Neural cell (in vitro differentiated cells): ENCODE measurements around the gene SEMG2. TPM values are rescaled to one million over a fixed set of nuclear protein-coding genes. Genes with fewer than 3 reads are reported as not detected.

Experiments used
- H2AFZ ChIP-seq: fragments of 200-600, 300-800 bp; sonication (generic), shearing (Covaris generic); 2 replicates; pipeline ENCODE4 v1.6.0; 2014; ENCODE audit warnings: low read depth, mild to moderate bottlenecking, antibody characterized with exemption, low read length, moderate library complexity
- H3F3A ChIP-seq: fragments of 200-600 bp; shearing (Covaris generic); 2 replicates; pipeline ENCODE4 v1.6.1; 2016; ENCODE audit warnings: mild to moderate bottlenecking, moderate library complexity, mixed read lengths, antibody characterized with exemption, low read length; ENCODE audit not compliant: insufficient read depth, poor library complexity, severe bottlenecking
- H3K27ac ChIP-seq: fragments of 200-600, 300-800 bp; sonication (generic), shearing (Covaris generic); 2 replicates; pipeline ENCODE4 v1.5.1; 2014; ENCODE audit warnings: mild to moderate bottlenecking, low read length, moderate library complexity
- H3K27me3 ChIP-seq: fragments of 300-800, 200-600 bp; sonication (generic), shearing (Covaris generic); 2 replicates; pipeline ENCODE4 v1.6.0; 2014; ENCODE audit warnings: mild to moderate bottlenecking, low read depth, low read length, moderate library complexity; ENCODE audit not compliant: insufficient read depth
- H3K36me3 ChIP-seq: fragments of 300-800, 200-600 bp; sonication (generic), shearing (Covaris generic); 2 replicates; pipeline ENCODE4 v1.5.1; 2014; ENCODE audit warnings: mild to moderate bottlenecking, antibody characterized with exemption, low read length, moderate library complexity; ENCODE audit not compliant: insufficient read depth
- H3K4me2 ChIP-seq: fragments of 300-800, 200-600 bp; sonication (generic), shearing (Covaris generic); 2 replicates; pipeline ENCODE4 v1.6.0; 2014; ENCODE audit warnings: mild to moderate bottlenecking, low read length
- H3K4me3 ChIP-seq: fragments of 300-800, 200-600 bp; sonication (generic), shearing (Covaris generic); 2 replicates; pipeline ENCODE4 v1.5.1; 2014; ENCODE audit warnings: mild to moderate bottlenecking, low read length, moderate library complexity
- H3K79me2 ChIP-seq: fragments of 200-600 bp; shearing (Covaris generic); replicated peaks from 2 replicates; pipeline ENCODE4 v1.6.0; 2014; ENCODE audit warnings: mild to moderate bottlenecking, low read length, moderate library complexity; ENCODE audit not compliant: insufficient read depth
- H3K9ac ChIP-seq: fragments of 300-800, 200-600 bp; sonication (generic), shearing (Covaris generic); 2 replicates; pipeline ENCODE4 v1.6.1; 2016; ENCODE audit warnings: mild to moderate bottlenecking, low read length, mixed read lengths
- H3K9me2 ChIP-seq: fragments of 200-600 bp; shearing (Covaris generic); 2 replicates; pipeline ENCODE4 v1.6.1; 2016; ENCODE audit warnings: mild to moderate bottlenecking, low read length, mixed read lengths; ENCODE audit not compliant: insufficient read depth
- H3K9me3 ChIP-seq: fragments of 200-600, 300-800 bp; sonication (generic), shearing (Covaris generic); 2 replicates; pipeline ENCODE4 v1.6.1; 2016; ENCODE audit warnings: mild to moderate bottlenecking, mixed run types, low read length, moderate library complexity, mixed read lengths
- H4K20me1 ChIP-seq: fragments of 200-600 bp; shearing (Covaris generic); 2 replicates; pipeline ENCODE4 v1.6.1; 2016; ENCODE audit warnings: mild to moderate bottlenecking, mixed run types; ENCODE audit not compliant: insufficient read depth
- CTCF ChIP-seq: fragments of 450-650 bp; IDR thresholded peaks from 2 replicates; pipeline ENCODE4 v1.5.1; 2014; ENCODE audit warnings: antibody characterized with exemption, mild to moderate bottlenecking, moderate library complexity; ENCODE audit not compliant: poor library complexity, severe bottlenecking
- EP300 ChIP-seq: fragments of 450-650 bp; conservative IDR thresholded peaks from 2 replicates; pipeline ENCODE4 v1.6.1; 2014; ENCODE audit warnings: antibody characterized with exemption, mild to moderate bottlenecking, moderate library complexity; ENCODE audit not compliant: poor library complexity, severe bottlenecking
- EZH2 ChIP-seq: fragments of 200-600, 300-800 bp; shearing (Covaris generic), sonication (generic); IDR thresholded peaks from 2 replicates; pipeline ENCODE4 v1.6.1; 2014; ENCODE audit warnings: antibody characterized with exemption, low read length, borderline replicate concordance, mild to moderate bottlenecking; ENCODE audit not compliant: insufficient read depth, poor library complexity, severe bottlenecking
- MXI1 ChIP-seq: fragments of 450-650 bp; conservative IDR thresholded peaks from 2 replicates; pipeline ENCODE4 v1.6.1; 2014; ENCODE audit warnings: antibody characterized with exemption, mild to moderate bottlenecking; ENCODE audit not compliant: poor library complexity, severe bottlenecking
- POLR2AphosphoS5 ChIP-seq: IDR thresholded peaks from 2 replicates; pipeline ENCODE4 v1.6.1; 2012
- RAD21 ChIP-seq: fragments of 450-650 bp; conservative IDR thresholded peaks from 2 replicates; pipeline ENCODE4 v1.6.1; 2014; ENCODE audit warnings: antibody characterized with exemption, mild to moderate bottlenecking, moderate library complexity
- REST ChIP-seq: IDR thresholded peaks from 2 replicates; pipeline ENCODE4 v1.6.1; 2012; ENCODE audit warnings: borderline replicate concordance
- SMC3 ChIP-seq: fragments of 450-650 bp; conservative IDR thresholded peaks from 2 replicates; pipeline ENCODE4 v1.6.1; 2014; ENCODE audit warnings: antibody characterized with exemption, mild to moderate bottlenecking, moderate library complexity; ENCODE audit not compliant: poor library complexity
- TAF1 ChIP-seq: IDR thresholded peaks from 2 replicates; pipeline ENCODE4 v1.6.1; 2012; ENCODE audit warnings: low read depth
- polyA plus RNA-seq: library from polyadenylated mRNA; depleted of rRNA; stranded (reverse); fragments of >200 nt; gene quantifications from 2 replicates; pipeline ENCODE4 v1.2.3, GENCODE V29; 2014

SEMG2 gene
- polyA plus RNA-seq, 1 donor from 2014 or later: not detected

DNA sequence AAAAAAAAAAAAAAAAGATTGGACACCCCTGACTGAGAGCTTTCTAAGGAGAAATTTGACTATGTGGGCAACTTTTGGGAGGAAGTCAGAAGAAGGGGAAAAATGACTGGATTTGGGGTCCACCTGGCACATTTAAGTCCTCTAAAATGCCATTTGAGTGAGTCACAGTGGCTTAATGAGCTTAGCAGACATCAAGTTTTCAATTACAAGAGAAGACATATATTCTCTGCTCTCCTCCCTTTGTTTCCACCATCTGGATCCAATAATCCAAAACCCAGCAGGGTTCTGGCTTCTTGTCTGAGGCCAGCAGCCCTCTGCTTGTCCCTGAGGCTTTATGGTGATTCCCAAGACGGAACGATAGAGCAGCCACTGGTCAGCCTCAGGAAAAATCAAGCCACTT is 39.5 kb upstream of the SEMG2 start:
- H3K4me2 ChIP-seq: no peak overlapping the region
- H4K20me1 ChIP-seq: no peaks in the 10 kb centered on the region
- H3K9ac ChIP-seq: no peak overlapping the region
- H3F3A ChIP-seq: no peaks in the 10 kb centered on the region
- H3K27me3 ChIP-seq: no peaks in the 10 kb centered on the region
- no peaks in the 10 kb centered on the region for H3K9me2 ChIP-seq
- TF ChIP-seq MXI1: no peak
- no peak for TF ChIP-seq EP300
- no peak for TF ChIP-seq EZH2
- no peak for TF ChIP-seq SMC3
- no peak for TF ChIP-seq CTCF
- TF ChIP-seq TAF1: no peak
- no peak overlapping the region for H3K27ac ChIP-seq
- no peak overlapping the region for H3K4me3 ChIP-seq
- H2AFZ ChIP-seq: no peak overlapping the region
- H3K36me3 ChIP-seq: no peaks in the 10 kb centered on the region
- H3K79me2 ChIP-seq: no peaks in the 10 kb centered on the region
- no peaks in the 10 kb centered on the region for H3K9me3 ChIP-seq

GRCh38 chr20:45183084-45183483 is 38.1 kb upstream of the SEMG2 start:
- H3K27me3 ChIP-seq: no peaks in the 10 kb centered on the region
- no peak overlapping the region for H2AFZ ChIP-seq
- no peaks in the 10 kb centered on the region for H4K20me1 ChIP-seq
- no peaks in the 10 kb centered on the region for H3K9me3 ChIP-seq
- TF ChIP-seq TAF1 (no peak), MXI1 (no peak), POLR2AphosphoS5 (no peak), SMC3 (no peak), EZH2 (no peak), CTCF (no peak), RAD21 (no peak), REST (no peak), EP300 (no peak)
- H3K79me2 ChIP-seq: no peaks in the 10 kb centered on the region
- H3K4me2 ChIP-seq: no peak overlapping the region
- no peak overlapping the region for H3K27ac ChIP-seq
- H3F3A ChIP-seq: no peaks in the 10 kb centered on the region
- H3K4me3 ChIP-seq: no peak overlapping the region
- H3K36me3 ChIP-seq: no peaks in the 10 kb centered on the region
- H3K9ac ChIP-seq: no peak overlapping the region
- H3K9me2 ChIP-seq: no peaks in the 10 kb centered on the region
